H1 (cell line): Measurements from ENCODE around the gene CSNK2B. TPM values are rescaled to one million over a fixed set of nuclear protein-coding genes. Genes with fewer than 3 reads are reported as not detected.

Source experiments
- CTCF ChIP-seq, 3 experiments: IDR thresholded peaks; 1 replicate in 2 of 3; 2 replicates in 1 of 3; pipeline versions ENCODE4 v1.5.1 to v1.6.1; 2011; ENCODE audit warnings: low read length in 3 of 3, mild to moderate bottlenecking in 3 of 3, inconsistent platforms in 2 of 3, low read depth in 1 of 3, moderate library complexity in 1 of 3; ENCODE audit not compliant: insufficient read depth in 1 of 3; ENCODE audit errors: control extremely low read depth in 1 of 3
- EGR1 ChIP-seq: IDR thresholded peaks from 2 replicates; pipeline ENCODE4 v1.6.1; 2011; ENCODE audit warnings: low read depth, low read length, borderline replicate concordance
- HDAC2 ChIP-seq, 2 experiments: fragments of 300-600 bp in 1 of 2; sonication (generic) in 1 of 2; IDR thresholded peaks; 2 replicates each; pipeline ENCODE4 v1.6.1; 2011 to 2012; ENCODE audit warnings: low read depth in 2 of 2, low read length in 2 of 2, mild to moderate bottlenecking in 2 of 2, moderate library complexity in 2 of 2, borderline replicate concordance in 1 of 2, inconsistent platforms in 1 of 2
- KDM5A ChIP-seq: fragments of 200-600 bp; IDR thresholded peaks from 2 replicates; pipeline ENCODE4 v1.7.1; 2012; ENCODE audit warnings: mild to moderate bottlenecking, low read length, inconsistent platforms, mixed read lengths
- PHF8 ChIP-seq: fragments of 200-600 bp; sonication (generic); conservative IDR thresholded peaks from 2 replicates; pipeline ENCODE4 v1.7.1; 2012; ENCODE audit warnings: low read depth, mild to moderate bottlenecking, inconsistent platforms, low read length, moderate library complexity
- POLR2AphosphoS5 ChIP-seq: IDR thresholded peaks from 2 replicates; pipeline ENCODE4 v1.6.1; 2011; ENCODE audit warnings: low read depth, low read length
- POU5F1 ChIP-seq: IDR thresholded peaks from 2 replicates; pipeline ENCODE4 v1.6.1; 2011; ENCODE audit warnings: low read depth, mild to moderate bottlenecking, low read length, moderate library complexity
- RAD21 ChIP-seq, 2 experiments: IDR thresholded peaks in 1 of 2; conservative IDR thresholded peaks in 1 of 2; 2 replicates each; pipeline ENCODE4 v1.6.1; 2011; ENCODE audit warnings: low read depth in 2 of 2, low read length in 2 of 2, improper control_type of control experiment in 1 of 2, inconsistent platforms in 1 of 2, mild to moderate bottlenecking in 1 of 2, moderate library complexity in 1 of 2
- RFX5 ChIP-seq: IDR thresholded peaks from 2 replicates; pipeline ENCODE4 v1.6.1; 2011; ENCODE audit warnings: low read depth, low read length, improper control_type of control experiment, borderline replicate concordance
- SIN3A ChIP-seq, 2 experiments: IDR thresholded peaks in 1 of 2; conservative IDR thresholded peaks in 1 of 2; 2 replicates each; pipeline ENCODE4 v1.6.1; 2011 to 2012; ENCODE audit warnings: low read length in 2 of 2, improper control_type of control experiment in 1 of 2, low read depth in 1 of 2, mild to moderate bottlenecking in 1 of 2
- SP2 ChIP-seq: IDR thresholded peaks from 2 replicates; pipeline ENCODE4 v1.6.1; 2012; ENCODE audit warnings: mild to moderate bottlenecking, low read length, inconsistent platforms
- TAF7 ChIP-seq: optimal IDR thresholded peaks from 2 replicates; pipeline ENCODE3; 2011; ENCODE audit warnings: low read depth, mild to moderate bottlenecking, inconsistent platforms, low read length, moderate library complexity, borderline replicate concordance
- TCF12 ChIP-seq: IDR thresholded peaks from 2 replicates; pipeline ENCODE4 v1.6.1; 2011; ENCODE audit warnings: low read depth, mild to moderate bottlenecking, low read length
- TEAD4 ChIP-seq: IDR thresholded peaks from 2 replicates; pipeline ENCODE4 v1.6.1; 2012; ENCODE audit warnings: low read depth, low read length, inconsistent platforms, mixed read lengths
- polyA plus RNA-seq, 7 experiments: library from polyadenylated mRNA; depleted of rRNA in 3 of 7; stranded (reverse) in 5 of 7; unstranded in 2 of 7; fragments of >200 nt in 5 of 7; fragments of 200-250 nt in 2 of 7; gene quantifications; 1 replicate in 5 of 7; 2 replicates in 1 of 7; 4 replicates in 1 of 7; pipeline versions ENCODE4 v1.2.1 to v1.2.3, GENCODE V29; 2011 to 2013; ENCODE audit warnings: missing spikeins in 2 of 7, mixed read lengths in 2 of 7
- total RNA-seq: library from RNA; stranded (reverse); fragmentation: NEBNext Ultra II Directional; extraction: Animal tissue kit (Norgen Biotek cat#: 25700); gene quantifications from 2 replicates; pipeline ENCODE4 v1.2.1, GENCODE V29; 2021
- TF ChIP-seq, protein P1 (sequence below): IDR thresholded peaks from 2 replicates; pipeline ENCODE4 v1.6.1; 2011; ENCODE audit warnings: low read depth, mild to moderate bottlenecking, low read length; ENCODE audit not compliant: insufficient read depth

The CSNK2B gene
- total and polyA plus RNA-seq, 2 of the 8 experiments (the other 6 are each of a cell fraction or from before 2014, with no cell fraction given): 169 to 208 TPM

DNA sequence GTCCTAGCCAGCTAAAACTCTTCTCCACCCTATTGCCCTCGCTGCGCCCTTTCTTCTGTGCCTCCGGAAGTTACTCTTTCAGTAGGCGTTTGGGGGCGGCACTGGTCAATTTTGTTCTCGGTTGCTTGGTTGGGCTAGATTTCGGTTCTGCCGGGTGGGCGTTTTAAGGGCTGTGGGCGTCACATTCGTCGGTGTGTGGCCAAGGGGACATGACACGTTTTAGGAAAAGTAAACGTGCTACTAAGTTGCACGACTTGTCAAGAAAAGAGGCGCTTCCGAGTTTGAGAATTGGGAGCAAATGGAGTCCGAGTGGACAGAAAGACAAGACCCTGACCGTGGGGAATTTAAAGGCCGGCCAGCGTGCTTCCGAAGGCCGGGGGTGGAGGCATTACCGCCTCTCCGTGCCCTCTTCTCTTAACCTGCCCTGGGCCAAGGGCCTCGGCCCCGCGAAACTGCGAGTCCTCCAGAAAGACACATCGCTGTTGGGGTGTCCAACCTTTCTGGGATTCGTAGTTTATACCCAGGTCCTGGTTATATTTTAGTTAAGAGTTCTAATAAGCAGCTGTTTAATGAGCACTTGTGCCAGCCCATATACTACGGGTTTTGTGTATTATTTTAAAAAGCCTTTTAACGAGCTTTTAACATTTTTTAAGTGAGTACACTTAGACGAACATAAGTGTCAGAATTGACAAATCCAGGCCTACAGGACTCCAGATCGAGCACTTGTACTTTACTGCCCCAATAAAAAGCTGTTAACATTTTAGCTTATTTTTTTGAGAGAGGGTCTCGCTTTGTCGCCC is 12.8 kb upstream of the CSNK2B start (continued):
- TF ChIP-seq, protein P1, sequence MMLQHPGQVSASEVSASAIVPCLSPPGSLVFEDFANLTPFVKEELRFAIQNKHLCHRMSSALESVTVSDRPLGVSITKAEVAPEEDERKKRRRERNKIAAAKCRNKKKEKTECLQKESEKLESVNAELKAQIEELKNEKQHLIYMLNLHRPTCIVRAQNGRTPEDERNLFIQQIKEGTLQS: no peak
- TF ChIP-seq TCF12: no peak
- TF ChIP-seq TAF7: peak; percentile 88
- TF ChIP-seq POU5F1: no peak
- no peak for TF ChIP-seq KDM5A
- TF ChIP-seq HDAC2 (IDR thresholded peaks at IDR 0.05; ENCODE audit: borderline replicate concordance in 1 of 2, low read depth in 2 of 2, low read length in 2 of 2): 0 out of 4 replicates have a peak, but pooled peaks of 1 of the 2 experiments have one; percentile 38
- no peak for TF ChIP-seq TEAD4
- no peak for TF ChIP-seq SP2
- peak; percentile 43; the same call in 1 of the 2 replicates for TF ChIP-seq EGR1
- TF ChIP-seq CTCF (IDR thresholded peaks at IDR 0.05; ENCODE audit: control extremely low read depth in 1 of 3, insufficient read depth in 1 of 3, low read depth in 1 of 3, low read length in 3 of 3): peak in 1 of 3 experiments; percentile 18; a peak in 1 of 4 replicates
- peak in 1 of 2 experiments; percentile 21; a peak in 2 of 4 replicates for TF ChIP-seq RAD21 (IDR thresholded peaks at IDR 0.05 in 1 of 2, conservative IDR thresholded peaks at IDR 0.05 in 1 of 2; ENCODE audit: low read depth in 2 of 2, low read length in 2 of 2)
- peak; percentile 7 to 9; a peak in 1 of 4 replicates for TF ChIP-seq SIN3A (conservative IDR thresholded peaks at IDR 0.05 in 1 of 2, IDR thresholded peaks at IDR 0.05 in 1 of 2; ENCODE audit: low read depth in 1 of 2, low read length in 2 of 2)
- no peak for TF ChIP-seq POLR2AphosphoS5
- TF ChIP-seq RFX5: no peak
- 0 out of 2 replicates have a peak, but pooled peaks have one; percentile 13 for TF ChIP-seq PHF8
